PFSK-1 (cell line): ENCODE measurements around the gene CD276.

Experiments
- FOXP2 ChIP-seq: optimal IDR thresholded peaks from 2 replicates; pipeline ENCODE3; 2011; ENCODE audit warnings: borderline replicate concordance, control low read depth, inconsistent platforms; ENCODE audit not compliant: insufficient read depth; ENCODE audit errors: extremely low read length, extremely low read depth
- POLR2AphosphoS5 ChIP-seq: IDR thresholded peaks from 2 replicates; pipeline ENCODE4 v1.6.1; 2012; ENCODE audit warnings: low read depth, mild to moderate bottlenecking, control low read depth, low read length, moderate library complexity
- SIN3A ChIP-seq: IDR thresholded peaks from 2 replicates; pipeline ENCODE4 v1.6.1; 2012; ENCODE audit warnings: mild to moderate bottlenecking, low read length, moderate library complexity, borderline replicate concordance; ENCODE audit not compliant: insufficient read depth
- TAF1 ChIP-seq: IDR thresholded peaks from 2 replicates; pipeline ENCODE4 v1.6.1; 2012; ENCODE audit warnings: low read length, control low read depth, borderline replicate concordance; ENCODE audit not compliant: insufficient read depth
- TF ChIP-seq, protein P1 (sequence below), 2 experiments: IDR thresholded peaks; 2 replicates each; pipeline versions ENCODE4 v1.6.1 to v1.8.0; 2011 to 2012; ENCODE audit warnings: low read depth in 2 of 2, low read length in 2 of 2, control low read depth in 1 of 2, inconsistent platforms in 1 of 2, mild to moderate bottlenecking in 1 of 2, moderate library complexity in 1 of 2; ENCODE audit not compliant: insufficient read depth in 1 of 2

CD276 gene

DNA sequence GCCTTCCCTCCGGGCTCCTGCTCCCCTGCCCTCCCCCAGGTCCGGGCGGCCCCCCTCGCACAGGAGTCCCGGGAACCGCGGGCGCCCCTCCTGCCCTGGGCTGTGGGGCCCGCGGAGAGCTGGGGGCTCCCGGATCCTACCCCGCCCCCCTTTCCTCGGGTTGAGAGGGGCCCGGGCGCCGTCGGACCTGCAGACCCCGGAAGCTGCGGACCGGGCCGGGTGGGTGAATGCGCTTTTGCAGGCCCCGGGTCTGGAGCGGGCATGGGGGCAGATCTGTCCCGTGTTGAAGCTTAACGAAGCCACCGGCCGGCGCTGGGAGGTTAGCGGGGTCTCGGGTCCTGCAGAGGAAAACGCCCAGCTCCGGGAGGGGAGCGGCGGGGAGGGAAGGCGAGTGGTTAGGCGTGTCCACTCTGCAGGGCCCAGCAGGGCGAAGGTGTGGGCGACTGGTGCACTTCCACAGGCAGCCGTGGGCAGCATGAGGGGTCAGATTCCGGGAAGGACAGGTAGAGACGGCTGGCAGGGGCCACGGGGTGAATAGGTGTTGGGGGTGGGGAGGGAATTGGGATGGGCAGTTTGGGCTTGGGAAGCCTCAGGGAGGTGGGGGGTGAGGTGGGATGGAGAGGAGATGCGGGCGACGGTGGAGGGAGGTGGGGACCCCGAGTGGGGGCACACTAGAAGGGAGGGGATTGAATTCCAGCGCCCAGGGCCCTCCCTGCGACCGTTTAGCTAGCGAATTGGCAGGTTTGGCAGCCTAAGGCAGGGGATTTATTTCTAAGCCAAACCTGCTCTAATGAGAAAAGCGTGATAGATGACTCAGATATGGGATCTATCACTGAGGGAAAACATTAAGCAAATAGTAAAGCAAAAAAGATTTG, 635 bp downstream of the CD276 start:
- TF ChIP-seq TAF1 = no peak
- TF ChIP-seq POLR2AphosphoS5 = no peak
- TF ChIP-seq, protein P1, sequence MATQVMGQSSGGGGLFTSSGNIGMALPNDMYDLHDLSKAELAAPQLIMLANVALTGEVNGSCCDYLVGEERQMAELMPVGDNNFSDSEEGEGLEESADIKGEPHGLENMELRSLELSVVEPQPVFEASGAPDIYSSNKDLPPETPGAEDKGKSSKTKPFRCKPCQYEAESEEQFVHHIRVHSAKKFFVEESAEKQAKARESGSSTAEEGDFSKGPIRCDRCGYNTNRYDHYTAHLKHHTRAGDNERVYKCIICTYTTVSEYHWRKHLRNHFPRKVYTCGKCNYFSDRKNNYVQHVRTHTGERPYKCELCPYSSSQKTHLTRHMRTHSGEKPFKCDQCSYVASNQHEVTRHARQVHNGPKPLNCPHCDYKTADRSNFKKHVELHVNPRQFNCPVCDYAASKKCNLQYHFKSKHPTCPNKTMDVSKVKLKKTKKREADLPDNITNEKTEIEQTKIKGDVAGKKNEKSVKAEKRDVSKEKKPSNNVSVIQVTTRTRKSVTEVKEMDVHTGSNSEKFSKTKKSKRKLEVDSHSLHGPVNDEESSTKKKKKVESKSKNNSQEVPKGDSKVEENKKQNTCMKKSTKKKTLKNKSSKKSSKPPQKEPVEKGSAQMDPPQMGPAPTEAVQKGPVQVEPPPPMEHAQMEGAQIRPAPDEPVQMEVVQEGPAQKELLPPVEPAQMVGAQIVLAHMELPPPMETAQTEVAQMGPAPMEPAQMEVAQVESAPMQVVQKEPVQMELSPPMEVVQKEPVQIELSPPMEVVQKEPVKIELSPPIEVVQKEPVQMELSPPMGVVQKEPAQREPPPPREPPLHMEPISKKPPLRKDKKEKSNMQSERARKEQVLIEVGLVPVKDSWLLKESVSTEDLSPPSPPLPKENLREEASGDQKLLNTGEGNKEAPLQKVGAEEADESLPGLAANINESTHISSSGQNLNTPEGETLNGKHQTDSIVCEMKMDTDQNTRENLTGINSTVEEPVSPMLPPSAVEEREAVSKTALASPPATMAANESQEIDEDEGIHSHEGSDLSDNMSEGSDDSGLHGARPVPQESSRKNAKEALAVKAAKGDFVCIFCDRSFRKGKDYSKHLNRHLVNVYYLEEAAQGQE (IDR thresholded peaks at IDR 0.05; ENCODE audit: insufficient read depth in 1 of 2, low read depth in 2 of 2, low read length in 2 of 2) = no peak
- TF ChIP-seq FOXP2 = no peak
- no peak for TF ChIP-seq SIN3A

DNA sequence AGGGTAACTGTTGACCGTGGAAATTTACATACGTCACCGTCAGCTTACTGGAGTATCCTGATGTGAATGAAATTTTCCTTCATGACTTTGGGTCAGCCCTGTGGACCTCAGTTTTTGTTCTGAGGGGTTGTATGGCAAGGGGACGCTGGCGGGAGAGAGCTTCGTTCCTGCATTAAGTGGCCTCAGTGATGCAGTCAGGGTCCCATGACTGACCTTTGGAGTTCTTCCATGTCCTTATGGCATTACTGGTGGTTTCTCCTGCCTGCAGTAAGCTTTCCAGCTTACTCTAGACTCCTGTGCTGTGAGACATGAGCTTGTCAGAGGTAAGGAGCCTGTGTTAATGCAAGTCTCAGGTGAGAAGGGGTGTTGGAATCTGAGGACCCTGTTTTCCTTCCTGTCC, 1.8 kb downstream of the CD276 start:
- TF ChIP-seq FOXP2 (no peak), TAF1 (no peak)

DNA sequence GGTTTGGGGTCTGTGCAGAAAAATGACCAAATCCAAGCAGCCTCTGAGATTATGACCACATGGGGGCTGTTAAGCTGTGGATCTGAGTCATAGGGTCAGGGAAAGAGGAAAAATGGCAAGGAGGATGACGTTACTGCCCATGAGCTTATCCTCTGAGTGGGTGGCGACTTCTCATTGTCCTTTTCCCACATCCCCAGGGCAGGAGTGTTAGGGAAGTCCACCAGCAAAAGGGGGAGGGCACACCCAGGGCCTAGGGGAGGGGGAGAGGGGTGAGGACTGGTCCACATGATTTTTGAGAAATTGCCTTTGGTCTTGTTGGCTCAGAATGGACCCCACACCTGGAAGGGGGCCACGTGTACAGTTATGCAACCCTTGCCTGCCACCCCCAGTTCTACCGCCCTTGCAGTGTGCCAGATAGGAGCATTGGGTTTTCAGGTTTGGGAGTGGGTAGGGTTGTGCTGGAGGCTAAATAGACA, 2.6 kb downstream of the CD276 start:
- TF ChIP-seq FOXP2 (peak; percentile 11), TAF1 (no peak)

DNA sequence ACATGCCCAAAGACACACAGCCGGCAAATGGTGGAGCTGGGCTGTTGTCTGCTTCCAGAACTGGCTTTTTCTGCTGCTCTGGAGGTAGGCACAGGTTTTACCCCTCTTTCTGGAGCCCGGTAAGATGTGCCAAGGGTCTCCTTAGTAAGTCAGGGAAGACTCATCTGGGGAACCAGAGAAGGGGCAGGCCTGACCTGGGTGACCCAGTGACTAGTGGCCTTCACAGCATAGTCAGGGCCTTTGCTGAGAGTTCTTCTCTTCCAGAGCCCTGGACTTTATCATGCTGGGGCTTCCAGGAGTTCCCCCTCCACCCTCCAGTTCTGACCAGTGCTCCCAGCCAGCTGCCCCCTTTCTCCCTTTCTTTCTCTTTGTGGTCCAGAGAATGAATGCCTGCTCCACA, 3.2 kb downstream of the CD276 start:
- no peak for TF ChIP-seq SIN3A
- TF ChIP-seq, protein P1 (IDR thresholded peaks at IDR 0.05; ENCODE audit: insufficient read depth in 1 of 2, low read depth in 2 of 2, low read length in 2 of 2) = no peak
- no peak for TF ChIP-seq TAF1
- no peak for TF ChIP-seq POLR2AphosphoS5
- no peak for TF ChIP-seq FOXP2

DNA sequence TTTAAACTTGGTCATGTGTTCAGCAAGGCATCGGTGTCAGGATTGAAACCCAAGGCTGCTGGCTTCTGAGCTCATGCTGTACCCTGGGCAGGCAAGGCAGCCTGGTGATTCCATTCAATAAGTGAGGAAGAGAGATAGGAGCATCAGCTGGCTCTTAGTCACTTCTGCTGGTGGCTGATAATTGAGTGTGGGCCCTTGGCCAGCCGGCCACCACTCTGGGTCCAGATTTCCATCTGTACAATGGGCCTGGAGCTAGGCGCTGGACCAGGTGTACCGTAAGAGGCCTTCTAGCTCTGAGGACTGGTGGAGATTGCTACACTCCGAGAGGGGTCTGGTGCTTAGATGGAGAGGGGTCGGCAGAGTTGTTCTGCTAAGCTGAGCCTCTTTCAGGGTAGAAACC, 4.3 kb downstream of the CD276 start:
- TF ChIP-seq POLR2AphosphoS5 (no peak), SIN3A (no peak)

DNA sequence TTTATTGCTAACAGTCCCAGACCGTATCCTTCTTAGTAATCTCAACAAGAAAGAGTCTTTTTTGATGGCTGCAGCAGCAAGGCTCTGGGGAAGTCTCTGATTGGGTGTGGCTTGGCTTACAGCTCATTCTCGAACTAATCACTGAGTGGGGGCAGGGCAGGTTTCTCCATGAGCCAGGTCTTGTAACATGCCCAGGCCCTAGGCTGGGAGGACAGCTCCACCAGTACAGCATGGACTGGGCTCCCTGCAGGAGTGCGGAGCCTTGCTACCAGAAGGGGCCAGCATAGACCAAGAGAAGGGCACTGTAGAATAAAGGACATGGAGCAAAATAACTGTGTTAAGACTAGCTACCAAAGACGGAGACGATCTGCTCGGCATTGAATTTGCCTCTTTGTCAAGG, 7.2 kb downstream of the CD276 start:
- TF ChIP-seq FOXP2 = no peak
- no peak for TF ChIP-seq SIN3A
- 0 out of 2 replicates have a peak, but pooled peaks have one; percentile 42 for TF ChIP-seq TAF1
- no peak for TF ChIP-seq POLR2AphosphoS5
- TF ChIP-seq, protein P1 (IDR thresholded peaks at IDR 0.05; ENCODE audit: insufficient read depth in 1 of 2, low read depth in 2 of 2, low read length in 2 of 2) = peak; percentile 64 to 77

DNA sequence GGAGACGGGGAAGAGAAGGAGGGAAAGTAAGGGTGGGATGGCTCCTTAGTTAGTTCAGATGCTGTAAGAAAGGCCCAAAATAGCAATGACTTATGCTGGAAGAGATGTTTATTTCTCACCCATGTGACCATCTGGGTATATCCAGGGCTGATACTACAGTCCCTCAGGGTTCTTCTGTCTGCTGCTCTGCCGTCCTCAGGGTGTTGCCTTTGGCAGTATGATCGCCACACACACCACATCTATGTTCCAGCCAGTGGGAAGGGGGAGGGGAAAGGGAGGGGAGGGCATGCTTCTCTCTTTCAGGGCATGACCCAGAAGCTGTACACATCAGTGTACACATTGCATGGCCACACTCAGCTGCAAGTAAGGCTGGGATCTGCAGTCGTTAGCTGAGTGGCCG, 10.2 kb downstream of the CD276 start:
- TF ChIP-seq FOXP2 (peak; percentile 28), POLR2AphosphoS5 (no peak), SIN3A (no peak), TAF1 (no peak)
- TF ChIP-seq, protein P1 (IDR thresholded peaks at IDR 0.05; ENCODE audit: insufficient read depth in 1 of 2, low read depth in 2 of 2, low read length in 2 of 2) = no peak
